Stimulated activated CD4-positive, alpha-beta T cell treated with anti-CD3 and anti-CD28 coated beads, TNF-alpha, amount 100 ng/mL, for 1 hour (primary cell): ENCODE results near the gene ABCB11.
"Not testable (repeated sequence)": the region's sequence is repeated elsewhere in the genome, so short reads cannot be mapped to it uniquely, and the experiment has no call there.

ENCODE experiments used
- DNase-seq, 3 donors: peaks; one replicate each; pipeline ENCODE4 v3.0.0-alpha.2; 2020; ENCODE audit warnings: low read depth in 3 of 3, low spot score in 1 of 3

The ABCB11 gene

GRCh38 chr2:168939061-168939460 is 92.1 kb downstream of the ABCB11 start:
- DNase-seq, result no peak

DNA sequence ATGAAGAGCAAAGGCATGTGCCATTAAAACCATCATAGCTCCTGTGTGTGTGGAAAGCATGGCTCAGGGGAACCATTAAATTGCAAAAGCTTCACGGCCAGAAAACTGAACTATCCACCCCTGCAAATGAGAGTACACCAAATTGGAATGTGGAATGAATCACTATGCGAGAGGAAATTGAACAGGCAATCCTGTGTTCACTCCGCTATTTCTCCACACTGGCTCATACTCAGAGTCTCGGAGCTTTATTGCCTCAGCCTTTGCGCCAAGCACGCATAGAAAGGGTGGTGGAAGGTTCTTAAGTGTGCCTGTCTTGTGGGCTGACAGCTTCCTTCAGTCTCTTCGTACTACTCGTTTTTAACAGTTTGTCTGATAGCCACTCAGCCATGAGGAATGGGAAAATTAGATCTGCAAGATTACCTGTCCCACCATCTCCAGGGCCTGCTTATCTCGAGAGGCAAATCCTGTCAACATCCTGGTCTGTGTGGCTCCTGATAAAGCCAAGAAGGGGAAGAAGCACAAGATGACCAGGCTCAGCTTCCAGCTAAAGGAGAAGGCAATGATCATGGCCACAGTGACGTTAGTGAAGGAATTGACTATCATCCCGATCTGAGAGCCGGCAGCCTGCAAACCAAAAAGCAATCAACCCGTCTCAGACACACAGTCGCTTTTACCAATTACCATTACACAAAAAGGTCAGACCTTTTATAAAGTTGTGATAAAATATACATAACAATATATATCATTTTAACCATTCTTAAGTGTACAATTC is 95.1 kb downstream of the ABCB11 start:
- DNase-seq, result no peak

GRCh38 chr2:168934826-168935225 is 96.3 kb downstream of the ABCB11 start:
- DNase-seq, result no peak

DNA sequence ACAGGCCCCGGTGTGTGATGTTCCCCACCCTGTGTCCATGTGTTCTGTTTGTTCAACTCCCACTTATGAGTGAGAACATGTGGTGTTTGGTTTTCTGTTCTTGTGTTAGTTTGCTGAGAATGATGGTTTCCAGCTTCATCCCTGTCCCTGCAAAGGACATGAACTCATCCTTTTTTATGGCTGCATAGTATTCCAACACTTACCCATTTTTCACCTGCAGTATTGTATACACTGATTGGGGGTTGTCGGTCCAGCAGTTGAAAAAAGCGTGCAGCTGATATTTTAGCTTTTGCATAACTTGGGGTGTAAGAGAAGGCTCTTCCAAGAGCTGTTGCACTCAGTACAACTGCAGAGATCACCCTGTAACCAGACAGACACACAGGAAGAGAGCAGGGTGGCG is 99.0 kb downstream of the ABCB11 start:
- not testable (repeated sequence) for DNase-seq

- DNase-seq, result no peak
These were observed 100.9 kb downstream of the ABCB11 start for GRCh38 chr2:168930242-168930641.

- no peak for DNase-seq
These were observed 102.1 kb downstream of the ABCB11 start for GRCh38 chr2:168929031-168929430.

GRCh38 chr2:168928113-168928831 is 102.9 kb downstream of the ABCB11 start:
- no peak for DNase-seq

DNA sequence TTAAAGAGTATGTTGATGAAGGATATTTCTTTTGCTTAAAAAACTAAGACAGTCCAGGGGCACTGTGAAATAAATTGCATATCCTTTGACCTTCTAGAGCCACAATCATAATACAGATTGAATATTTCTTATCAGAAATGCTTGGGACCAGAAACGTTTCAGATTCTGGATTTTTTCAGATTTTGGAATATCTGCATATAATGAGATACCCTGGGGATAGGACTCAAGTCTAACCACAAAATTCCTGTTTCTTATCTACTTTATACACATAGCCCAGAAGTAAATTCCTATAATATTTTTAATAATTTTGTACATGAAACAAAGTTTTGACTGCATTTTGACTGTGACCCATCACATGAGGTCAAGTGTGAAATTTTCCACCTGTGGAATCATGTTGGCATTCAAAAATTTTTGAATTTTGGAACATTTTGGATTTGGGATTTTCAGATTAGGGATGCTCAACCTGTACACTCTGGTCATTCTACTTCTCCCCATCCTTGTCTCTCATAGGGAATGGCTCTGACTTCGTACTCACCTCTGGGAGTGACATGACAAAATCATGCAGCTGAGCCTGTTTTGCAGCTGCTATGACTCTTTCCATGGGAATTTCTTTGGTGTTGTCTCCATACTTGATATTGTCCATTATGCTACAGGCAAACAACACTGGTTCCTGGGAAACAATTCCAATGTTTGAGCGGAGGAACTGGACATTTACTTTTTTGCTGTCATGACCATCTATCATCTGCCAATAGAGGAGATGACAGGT is 104.3 kb downstream of the ABCB11 start:
- DNase-seq, result no peak

DNA sequence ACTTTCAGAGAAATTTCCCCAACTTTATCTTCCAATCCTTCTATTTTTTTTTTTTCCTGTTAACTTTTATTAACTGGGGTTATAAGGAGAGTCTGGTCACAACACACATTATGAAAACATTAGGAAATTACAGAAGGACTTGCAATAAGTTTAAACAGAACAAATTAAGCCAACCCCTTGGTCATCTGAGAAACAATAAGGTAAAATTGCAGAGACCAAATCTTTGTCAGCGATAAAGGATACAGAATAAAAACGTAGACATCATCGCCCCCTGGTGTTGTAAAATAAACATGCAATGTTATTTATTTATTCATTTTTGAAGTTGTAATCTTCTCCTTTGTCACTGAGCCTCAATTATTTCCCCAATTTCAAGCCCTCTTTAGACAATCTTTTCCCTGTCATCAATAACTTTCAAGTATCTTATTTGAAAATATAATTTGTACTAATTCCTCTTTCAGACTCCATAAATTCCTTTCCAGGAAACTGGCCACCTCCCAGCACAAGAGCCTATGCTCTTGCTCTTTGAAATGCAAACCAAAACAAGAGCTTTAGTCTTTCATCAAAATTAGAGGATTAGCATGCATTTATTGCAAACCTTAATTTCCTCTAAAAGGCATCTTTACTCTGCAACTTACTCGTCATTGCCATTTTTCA is 110.5 kb downstream of the ABCB11 start:
- DNase-seq, result no peak

- DNase-seq, result no peak
These were observed 114.8 kb downstream of the ABCB11 start for GRCh38 chr2:168916331-168916675.

DNA sequence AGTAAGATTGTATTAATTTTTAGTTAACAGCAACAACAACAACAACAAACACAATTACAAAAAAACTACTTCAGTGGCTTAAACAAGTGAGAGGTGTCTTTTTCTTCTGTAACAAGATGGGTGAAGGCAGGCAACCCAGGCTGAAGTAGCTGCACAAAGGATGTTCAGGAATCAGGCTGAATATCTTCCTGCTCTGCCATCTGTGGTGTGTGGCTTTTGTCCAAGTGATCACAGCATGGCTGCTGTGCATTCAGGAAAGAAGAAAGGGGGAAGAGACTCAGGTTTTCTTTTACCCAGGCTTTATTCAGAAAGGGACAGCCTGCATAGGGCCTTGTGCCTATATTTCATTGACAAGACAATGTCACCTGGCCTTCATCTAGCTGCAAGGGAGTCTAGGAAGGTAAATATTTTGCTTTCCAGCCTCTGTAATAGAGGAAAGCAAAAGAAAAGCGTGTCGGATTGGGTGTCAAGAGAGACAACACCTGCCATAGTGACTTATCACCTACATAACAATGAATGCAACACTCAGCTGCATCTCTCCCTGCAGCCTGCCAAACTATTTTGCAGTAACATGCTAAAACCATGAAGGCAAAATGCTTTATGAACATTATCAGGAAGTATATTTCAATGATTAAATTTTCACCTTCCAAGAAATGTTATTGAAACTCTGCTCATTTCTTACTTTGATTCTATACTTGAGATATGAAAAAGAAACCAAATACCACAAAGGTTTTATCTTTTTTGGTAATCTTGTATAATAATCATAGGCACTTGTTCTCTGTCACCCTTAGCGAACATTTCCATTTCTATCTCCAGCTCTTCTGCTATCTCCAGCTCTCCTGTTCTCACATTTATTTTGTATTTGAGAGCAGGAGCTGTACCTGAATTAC is 115.4 kb downstream of the ABCB11 start:
- no peak for DNase-seq

DNA sequence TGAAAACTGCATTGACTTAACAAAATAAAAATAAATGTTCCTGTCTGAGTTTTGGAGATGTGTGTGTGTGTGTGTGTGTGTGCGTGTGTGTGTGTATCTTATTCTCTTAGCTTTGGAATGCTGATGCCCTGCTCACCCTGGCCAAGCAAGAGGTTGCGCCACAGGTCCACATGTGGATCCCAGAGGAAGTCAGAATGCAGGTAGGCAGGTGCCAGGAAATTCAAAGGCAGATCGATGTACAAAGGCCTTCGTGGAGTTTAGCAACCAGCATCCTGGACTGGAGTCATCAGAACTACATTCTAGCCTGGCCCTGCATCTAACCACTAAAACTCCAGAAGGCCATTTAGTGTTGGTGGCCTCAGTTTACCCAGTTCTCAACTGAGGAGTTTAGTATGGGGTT is 117.6 kb downstream of the ABCB11 start:
- no peak for DNase-seq

GRCh38 chr2:168912901-168913369 is 118.2 kb downstream of the ABCB11 start:
- no peak for DNase-seq

- DNase-seq, result no peak
These were observed 118.7 kb downstream of the ABCB11 start for GRCh38 chr2:168912466-168912865.

DNA sequence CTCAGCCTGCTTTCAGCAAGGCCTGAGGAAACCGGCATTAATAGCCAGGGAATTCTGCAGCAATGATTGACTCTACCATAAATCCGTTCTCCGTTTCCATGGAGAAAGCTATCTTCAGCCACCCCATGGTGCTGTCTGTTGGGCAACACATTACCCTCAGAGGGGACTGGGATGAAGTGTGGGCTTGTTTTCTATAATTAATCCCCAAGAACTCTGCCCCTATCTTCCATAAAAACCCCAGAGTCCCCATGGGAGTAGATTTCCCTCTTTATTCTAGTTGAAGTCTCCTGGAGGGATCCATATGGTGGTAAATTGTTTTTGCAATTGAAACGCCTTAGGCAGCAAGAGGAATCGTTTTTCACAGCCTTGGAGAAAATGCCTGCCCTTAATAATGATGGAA is 120.8 kb downstream of the ABCB11 start:
- no peak for DNase-seq

- no peak for DNase-seq
These were observed 123.0 kb downstream of the ABCB11 start for GRCh38 chr2:168907940-168908662.

- no peak for DNase-seq
These were observed 126.8 kb downstream of the ABCB11 start for GRCh38 chr2:168904358-168904757.

DNA sequence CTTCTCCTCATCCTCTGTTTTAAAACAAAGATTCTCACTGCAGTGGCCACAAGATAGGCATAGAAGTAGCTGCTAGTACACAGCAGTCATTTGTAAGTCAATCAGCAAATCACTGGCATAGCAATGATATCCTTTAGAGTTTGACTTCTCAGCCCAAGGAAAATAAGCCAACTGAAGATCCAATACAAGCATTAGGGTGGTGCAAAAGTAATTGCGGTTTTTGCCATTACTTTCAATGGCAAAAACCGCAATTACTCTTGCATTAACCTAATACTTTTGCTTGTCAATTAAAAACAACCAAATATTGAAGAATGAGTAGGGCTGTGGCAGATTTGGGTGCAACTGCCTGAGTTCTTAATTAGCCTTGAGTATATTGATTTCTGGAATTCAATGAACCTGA is 127.2 kb downstream of the ABCB11 start:
- no peak for DNase-seq

- DNase-seq, result no peak
These were observed 130.1 kb downstream of the ABCB11 start, which contains the start of gene G6PC2 for GRCh38 chr2:168901003-168901402. G6PC2 (plus strand) TSS chr2:168901291; CDS start chr2:168901332, 41 bp downstream.

GRCh38 chr2:168897449-168897848 is 133.7 kb downstream of the ABCB11 start:
- DNase-seq, result no peak
